Ishikawa (cell line): ENCODE measurements around the gene FGF2.

Experiments used
- CEBPB ChIP-seq: IDR thresholded peaks from 2 replicates; pipeline ENCODE4 v1.6.1; 2012
- CREB1 ChIP-seq: IDR thresholded peaks from 2 replicates; pipeline ENCODE4 v1.6.1; 2012; ENCODE audit warnings: low read depth
- EP300 ChIP-seq: IDR thresholded peaks from 2 replicates; pipeline ENCODE4 v1.6.1; 2012; ENCODE audit warnings: borderline replicate concordance
- FOXM1 ChIP-seq: IDR thresholded peaks from 2 replicates; pipeline ENCODE4 v1.6.1; 2012; ENCODE audit warnings: low read depth, borderline replicate concordance
- NFIC ChIP-seq: IDR thresholded peaks from 2 replicates; pipeline ENCODE4 v1.6.1; 2012
- RAD21 ChIP-seq: IDR thresholded peaks from 2 replicates; pipeline ENCODE4 v1.6.1; 2012; ENCODE audit warnings: low read depth
- TAF1 ChIP-seq: IDR thresholded peaks from 2 replicates; pipeline ENCODE4 v1.6.1; 2012; ENCODE audit warnings: low read depth, mild to moderate bottlenecking
- TCF12 ChIP-seq: IDR thresholded peaks from 2 replicates; pipeline ENCODE4 v1.6.1; 2012; ENCODE audit warnings: low read depth
- TEAD4 ChIP-seq: IDR thresholded peaks from 2 replicates; pipeline ENCODE4 v1.6.1; 2012
- ZBTB7A ChIP-seq: IDR thresholded peaks from 2 replicates; pipeline ENCODE4 v1.6.1; 2012; ENCODE audit warnings: low read depth
- TF ChIP-seq, protein P1 (sequence below): IDR thresholded peaks from 2 replicates; pipeline ENCODE4 v1.6.1; 2012; ENCODE audit warnings: low read depth, mild to moderate bottlenecking
- TF ChIP-seq, protein P2 (sequence below): IDR thresholded peaks from 2 replicates; pipeline ENCODE4 v1.6.1; 2012

DNA sequence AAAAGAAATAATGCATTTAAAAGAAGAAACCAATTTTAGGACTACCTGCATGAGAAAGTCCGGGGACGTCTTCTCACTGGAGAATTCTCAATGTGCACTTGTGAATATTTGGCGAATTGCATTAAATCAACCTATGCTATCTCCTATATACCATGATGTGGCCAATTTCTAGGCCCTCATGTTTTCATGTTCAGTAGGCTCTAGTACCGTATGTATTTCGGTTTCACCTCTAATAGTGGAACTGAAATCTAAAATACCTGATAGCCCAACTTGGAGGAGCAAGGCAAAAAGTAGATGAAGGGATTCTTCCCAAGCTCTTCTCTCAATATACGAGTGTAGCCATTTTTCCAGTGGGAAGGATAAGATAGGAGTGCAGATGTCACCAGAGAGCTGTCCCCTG, 11.4 kb upstream of the FGF2 start:
- no peak for TF ChIP-seq RAD21
- TF ChIP-seq, protein P1, sequence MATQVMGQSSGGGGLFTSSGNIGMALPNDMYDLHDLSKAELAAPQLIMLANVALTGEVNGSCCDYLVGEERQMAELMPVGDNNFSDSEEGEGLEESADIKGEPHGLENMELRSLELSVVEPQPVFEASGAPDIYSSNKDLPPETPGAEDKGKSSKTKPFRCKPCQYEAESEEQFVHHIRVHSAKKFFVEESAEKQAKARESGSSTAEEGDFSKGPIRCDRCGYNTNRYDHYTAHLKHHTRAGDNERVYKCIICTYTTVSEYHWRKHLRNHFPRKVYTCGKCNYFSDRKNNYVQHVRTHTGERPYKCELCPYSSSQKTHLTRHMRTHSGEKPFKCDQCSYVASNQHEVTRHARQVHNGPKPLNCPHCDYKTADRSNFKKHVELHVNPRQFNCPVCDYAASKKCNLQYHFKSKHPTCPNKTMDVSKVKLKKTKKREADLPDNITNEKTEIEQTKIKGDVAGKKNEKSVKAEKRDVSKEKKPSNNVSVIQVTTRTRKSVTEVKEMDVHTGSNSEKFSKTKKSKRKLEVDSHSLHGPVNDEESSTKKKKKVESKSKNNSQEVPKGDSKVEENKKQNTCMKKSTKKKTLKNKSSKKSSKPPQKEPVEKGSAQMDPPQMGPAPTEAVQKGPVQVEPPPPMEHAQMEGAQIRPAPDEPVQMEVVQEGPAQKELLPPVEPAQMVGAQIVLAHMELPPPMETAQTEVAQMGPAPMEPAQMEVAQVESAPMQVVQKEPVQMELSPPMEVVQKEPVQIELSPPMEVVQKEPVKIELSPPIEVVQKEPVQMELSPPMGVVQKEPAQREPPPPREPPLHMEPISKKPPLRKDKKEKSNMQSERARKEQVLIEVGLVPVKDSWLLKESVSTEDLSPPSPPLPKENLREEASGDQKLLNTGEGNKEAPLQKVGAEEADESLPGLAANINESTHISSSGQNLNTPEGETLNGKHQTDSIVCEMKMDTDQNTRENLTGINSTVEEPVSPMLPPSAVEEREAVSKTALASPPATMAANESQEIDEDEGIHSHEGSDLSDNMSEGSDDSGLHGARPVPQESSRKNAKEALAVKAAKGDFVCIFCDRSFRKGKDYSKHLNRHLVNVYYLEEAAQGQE: no peak
- no peak for TF ChIP-seq TCF12
- no peak for TF ChIP-seq CREB1
- no peak for TF ChIP-seq EP300
- TF ChIP-seq CEBPB: no peak
- no peak for TF ChIP-seq NFIC
- TF ChIP-seq TEAD4: no peak
- no peak for TF ChIP-seq TAF1
- TF ChIP-seq, protein P2, sequence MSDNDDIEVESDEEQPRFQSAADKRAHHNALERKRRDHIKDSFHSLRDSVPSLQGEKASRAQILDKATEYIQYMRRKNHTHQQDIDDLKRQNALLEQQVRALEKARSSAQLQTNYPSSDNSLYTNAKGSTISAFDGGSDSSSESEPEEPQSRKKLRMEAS: no peak
- TF ChIP-seq ZBTB7A: no peak
- TF ChIP-seq FOXM1: no peak
